Astrocyte of the cerebellum (primary cell): ENCODE results near the gene PSMF1.
A peak's percentile ranks its signal among the peaks of the same experiment; 100 is the strongest.
"Not testable (repeated sequence)": the region's sequence is repeated elsewhere in the genome, so short reads cannot be mapped to it uniquely, and the experiment has no call there.

ENCODE experiments used
- DNase-seq: peaks from one replicate; pipeline ENCODE4 v3.0.0-alpha.2; 2011; ENCODE audit warnings: low read depth
- H3K4me3 ChIP-seq: 2 replicates; pipeline ENCODE4 v1.5.1; 2011; ENCODE audit warnings: mild to moderate bottlenecking, low read depth, low read length, moderate library complexity
- CTCF ChIP-seq: IDR thresholded peaks from 2 replicates; pipeline ENCODE4 v1.5.1; 2012; ENCODE audit warnings: low read length, low read depth, moderate library complexity, mild to moderate bottlenecking; ENCODE audit errors: missing control alignments
- in situ Hi-C: cut with HindIII; loops from 2 replicates; pipeline ENCODE4 v1.10.0; 2017; ENCODE audit warnings: low sequenced_read_pairs

The PSMF1 gene

GRCh38 chr20:1212023-1212422, 93.6 kb downstream of the PSMF1 start:
- no peak overlapping the region for H3K4me3 ChIP-seq
- TF ChIP-seq CTCF, result no peak
- in situ Hi-C loops, result no loop called here
- DNase-seq, result no peak

- in situ Hi-C loops, result no loop called here
- H3K4me3 ChIP-seq, result no peak overlapping the region
- peak; percentile 86 for TF ChIP-seq CTCF
- peak; percentile 28 for DNase-seq
Observed at GRCh38 chr20:1212607-1213396, 94.4 kb downstream of the PSMF1 start.

DNA sequence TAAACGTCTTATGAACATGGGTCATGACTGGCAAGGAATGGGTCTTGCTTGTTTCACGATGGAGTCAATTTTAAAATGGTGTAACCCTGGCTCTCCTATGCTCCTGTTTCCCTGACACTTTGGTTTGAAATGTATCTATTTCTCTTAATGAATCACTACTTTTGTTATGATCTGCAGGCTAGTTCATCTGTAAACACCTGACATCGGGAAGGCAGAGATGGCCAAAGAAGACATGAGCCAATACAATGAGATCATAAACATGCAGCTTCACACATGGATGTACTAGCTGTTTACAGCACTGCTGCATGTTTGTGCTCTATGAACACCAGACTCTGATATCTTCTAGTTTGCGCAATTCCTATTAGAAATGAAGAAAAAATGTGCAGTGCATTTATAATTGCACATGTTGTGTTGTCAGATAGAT, 96.4 kb downstream of the PSMF1 start:
- no peak for TF ChIP-seq CTCF
- DNase-seq, result no peak
- H3K4me3 ChIP-seq, result no peak overlapping the region
- in situ Hi-C loops, result no loop called here

DNA sequence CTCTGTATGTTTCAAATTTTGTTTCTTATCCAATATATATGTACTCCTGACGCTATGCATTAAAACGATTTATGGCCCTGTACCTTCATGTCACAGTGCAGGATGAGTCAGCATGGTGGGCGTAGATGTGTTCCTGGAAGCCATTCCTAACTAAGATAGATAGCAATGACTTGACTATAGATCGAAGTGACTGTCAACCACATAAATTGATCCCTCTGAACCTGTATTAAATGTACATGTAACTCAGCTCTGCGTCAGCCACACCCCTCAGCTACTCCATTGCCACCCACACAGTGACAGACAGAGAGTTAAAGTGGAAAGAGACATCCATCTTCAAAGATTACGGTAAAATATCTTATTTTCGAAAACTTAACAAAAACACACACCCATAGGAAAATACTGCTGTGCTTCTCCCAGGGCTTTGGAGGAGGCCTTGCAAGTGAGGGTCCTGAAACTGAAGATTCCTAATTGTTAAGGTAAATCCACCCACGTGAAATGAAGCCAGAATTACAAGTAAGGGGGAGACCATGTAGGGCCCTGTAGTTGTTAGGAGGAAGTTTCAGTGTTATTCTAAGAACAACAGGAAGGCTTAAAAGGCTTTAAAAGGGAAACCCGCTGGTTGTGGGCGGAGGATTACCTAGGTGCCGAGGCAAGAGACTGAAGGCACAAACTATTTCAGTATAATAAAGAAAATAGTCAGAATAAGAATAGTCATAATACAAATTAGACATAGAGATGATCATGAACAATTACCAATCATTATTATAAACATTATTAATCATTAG, 97.2 kb downstream of the PSMF1 start:
- H3K4me3 ChIP-seq, result no peak overlapping the region
- no peak for DNase-seq
- TF ChIP-seq CTCF, result no peak
- in situ Hi-C loops, result no loop called here

DNA sequence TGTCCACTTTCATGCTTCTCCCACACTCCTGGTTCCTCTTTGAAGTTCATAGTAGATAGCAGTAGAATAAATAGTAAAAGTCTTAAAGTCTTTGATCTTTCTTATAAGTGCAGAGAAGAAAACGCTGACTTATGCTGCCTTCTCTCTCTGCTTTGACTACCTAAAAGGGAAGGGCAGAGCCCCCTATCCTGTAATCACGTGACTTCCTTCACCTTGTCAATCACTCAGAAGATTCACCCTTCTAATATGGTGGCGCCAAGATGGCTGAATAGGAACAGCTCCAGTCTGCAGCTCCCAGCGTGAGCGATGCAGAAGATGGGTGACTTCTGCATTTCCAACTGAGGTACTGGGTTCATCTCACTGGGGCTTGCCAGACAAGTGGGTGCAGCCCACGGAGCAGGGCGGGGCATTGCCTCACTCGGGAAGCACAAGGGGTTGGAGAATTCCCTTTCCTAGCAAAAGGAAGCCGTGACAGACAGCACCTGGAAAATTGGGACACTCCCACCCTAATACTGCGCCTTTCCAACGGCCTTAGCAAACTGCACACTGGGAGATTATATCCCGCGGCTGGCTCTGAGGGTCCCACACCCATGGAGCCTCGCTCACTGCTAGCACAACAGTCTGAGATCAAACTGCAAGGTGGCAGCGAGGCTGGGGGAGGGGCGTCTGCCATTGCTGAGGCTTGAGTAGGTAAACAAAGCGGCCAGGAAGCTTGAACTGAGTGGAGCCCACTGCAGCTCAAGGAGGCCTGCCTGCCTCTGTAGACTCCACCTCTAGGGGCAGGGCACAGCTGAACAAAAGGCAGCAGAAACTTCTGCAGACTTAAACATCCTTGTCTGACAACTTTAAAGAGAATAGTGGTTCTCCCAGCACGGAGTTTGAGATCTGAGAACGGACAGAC, 98.4 kb downstream of the PSMF1 start:
- H3K4me3 ChIP-seq, in situ Hi-C loops, DNase-seq: not testable (repeated sequence)
